SKM-1 (cell line): ENCODE data around the gene SMDT1.
A peak's percentile ranks its signal among the peaks of the same experiment; 100 is the strongest.

Source experiments
- DNase-seq: peaks from one replicate; lab custom pipeline; 2025; ENCODE audit not compliant: unreplicated experiment; lab: John Stamatoyannopoulos, UW

Gene SMDT1, protein sequence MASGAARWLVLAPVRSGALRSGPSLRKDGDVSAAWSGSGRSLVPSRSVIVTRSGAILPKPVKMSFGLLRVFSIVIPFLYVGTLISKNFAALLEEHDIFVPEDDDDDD

DNA sequence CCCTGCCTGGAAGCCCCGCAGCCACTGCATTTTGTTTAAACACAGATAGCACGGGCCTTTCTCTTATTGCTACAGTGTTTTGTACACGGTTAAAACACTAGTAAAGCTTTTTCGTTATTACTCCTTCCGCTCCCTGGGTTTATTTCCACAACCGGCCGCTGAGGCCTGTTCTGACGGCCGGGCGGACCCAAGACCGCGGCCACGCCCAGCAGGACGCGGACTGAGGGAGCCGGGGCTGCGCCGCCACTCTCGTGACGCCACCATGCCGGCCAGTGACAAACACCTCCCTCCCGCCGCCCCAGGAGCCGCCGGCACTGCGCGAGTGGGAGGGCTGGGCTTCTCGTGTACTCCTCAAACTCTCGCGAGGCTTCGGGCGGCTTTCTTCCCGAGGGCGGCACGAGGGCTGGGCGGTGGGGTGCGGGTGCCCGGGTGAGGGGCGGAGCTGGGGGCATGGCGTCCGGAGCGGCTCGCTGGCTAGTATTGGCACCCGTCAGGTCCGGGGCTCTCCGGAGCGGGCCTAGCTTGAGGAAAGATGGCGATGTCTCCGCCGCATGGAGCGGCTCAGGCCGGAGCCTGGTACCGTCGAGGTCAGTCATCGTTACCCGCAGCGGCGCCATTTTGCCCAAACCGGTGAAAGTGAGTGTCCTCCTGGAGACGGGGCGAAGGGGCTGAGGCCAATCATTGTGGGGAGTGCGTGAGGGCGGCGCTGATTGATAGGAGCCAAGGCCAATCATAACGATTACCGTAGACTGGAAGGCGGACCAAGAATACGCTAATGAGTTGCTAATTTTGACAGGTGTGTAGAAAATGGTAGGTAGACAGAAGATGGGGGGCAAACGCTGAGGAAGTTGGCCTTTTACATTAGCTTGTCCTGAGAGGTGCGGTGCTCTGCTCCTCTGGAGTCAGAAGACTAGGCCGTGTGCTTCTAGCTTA, at the start of gene SMDT1:
Gene SMDT1, plus strand, starts transcription at position 382 of the 933 bp plus-strand sequence. Its CDS starts 69 bp downstream, at position 451.
- DNase-seq = peak; percentile 93

DNA sequence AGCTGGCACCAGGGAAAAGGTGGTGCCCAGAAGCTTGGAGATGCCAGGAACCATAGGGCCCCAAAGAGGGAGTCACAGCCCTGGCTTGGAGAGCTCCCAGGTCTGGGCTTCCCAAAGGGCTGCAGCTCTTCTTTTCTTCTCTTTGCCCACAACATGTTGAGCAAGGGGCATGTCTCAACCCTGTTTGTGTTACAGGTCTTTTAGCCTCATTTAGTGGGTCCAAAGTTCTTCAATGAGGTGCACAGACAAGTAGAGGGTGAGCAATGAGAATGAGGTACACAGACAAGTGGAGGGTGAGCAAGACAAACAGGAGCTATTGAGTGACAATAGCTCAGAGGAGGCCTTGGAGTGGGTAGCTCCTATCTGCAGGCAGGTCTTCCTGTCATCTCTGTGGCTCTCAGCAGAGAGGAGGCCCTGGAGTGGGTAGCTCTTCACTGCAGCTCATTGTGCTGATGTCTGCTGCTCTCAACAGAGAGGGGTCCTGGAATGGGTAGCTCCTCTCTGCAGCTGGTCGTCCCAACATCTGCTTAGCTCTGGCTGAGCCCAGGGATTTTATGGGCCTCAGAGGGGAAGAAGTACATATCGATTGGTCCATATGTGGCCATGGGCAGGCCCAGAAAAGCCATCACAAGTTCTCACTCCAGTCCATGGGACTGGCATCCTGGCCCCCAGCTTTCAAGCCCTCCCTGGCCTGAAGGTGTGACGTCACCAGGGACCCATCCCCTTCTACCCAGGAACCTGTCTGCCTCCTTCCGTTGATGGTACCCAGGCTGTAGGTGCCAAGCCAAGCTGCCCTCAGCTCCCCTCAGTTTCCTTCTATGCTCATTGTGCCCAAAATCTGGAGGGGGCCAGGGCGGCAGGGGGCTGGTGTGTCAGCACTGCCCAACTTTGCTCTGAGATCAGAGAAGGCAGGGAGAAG, 46.0 kb upstream of the SMDT1 start:
- no peak for DNase-seq

DNA sequence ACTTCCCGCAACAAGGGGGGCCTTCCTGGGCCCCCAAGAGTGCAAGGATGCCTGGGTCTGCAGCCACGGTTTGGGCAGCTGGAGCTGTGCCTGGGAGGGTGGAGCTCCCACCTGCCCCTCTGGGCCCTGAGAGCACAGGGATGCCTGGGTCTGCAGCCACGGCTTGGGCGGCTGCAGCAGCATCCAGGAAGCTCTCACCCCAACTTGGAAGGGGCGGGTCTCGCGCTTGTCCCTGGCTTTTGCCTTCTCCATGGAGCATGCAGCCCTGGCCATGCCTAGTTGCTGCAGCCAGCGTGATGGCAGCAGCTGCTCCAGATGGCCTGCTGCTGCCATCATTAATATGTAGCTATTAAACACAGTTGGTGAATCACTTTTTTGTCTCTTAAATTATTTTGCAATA, 44.2 kb upstream of the SMDT1 start:
- DNase-seq = no peak

DNA sequence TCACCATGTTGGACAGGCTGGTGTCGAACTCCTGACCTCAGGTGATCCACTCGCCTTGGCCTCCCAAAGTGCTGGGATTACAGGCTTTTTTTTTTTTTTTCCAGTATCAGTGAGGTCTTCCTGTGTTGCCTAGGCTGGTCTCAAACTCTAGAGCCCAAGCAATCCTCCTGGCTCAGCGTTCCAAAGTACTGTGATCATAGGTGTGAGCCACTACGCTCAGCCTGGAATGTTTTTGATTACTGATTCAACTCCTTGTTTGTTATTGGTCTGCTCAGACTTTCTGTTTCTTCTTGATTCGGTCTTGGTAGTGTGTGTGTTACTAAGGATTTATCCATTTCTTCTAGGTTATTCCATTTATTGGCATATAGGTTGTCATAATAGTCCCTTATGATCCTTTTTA, 40.2 kb upstream of the SMDT1 start:
- no peak for DNase-seq

DNA sequence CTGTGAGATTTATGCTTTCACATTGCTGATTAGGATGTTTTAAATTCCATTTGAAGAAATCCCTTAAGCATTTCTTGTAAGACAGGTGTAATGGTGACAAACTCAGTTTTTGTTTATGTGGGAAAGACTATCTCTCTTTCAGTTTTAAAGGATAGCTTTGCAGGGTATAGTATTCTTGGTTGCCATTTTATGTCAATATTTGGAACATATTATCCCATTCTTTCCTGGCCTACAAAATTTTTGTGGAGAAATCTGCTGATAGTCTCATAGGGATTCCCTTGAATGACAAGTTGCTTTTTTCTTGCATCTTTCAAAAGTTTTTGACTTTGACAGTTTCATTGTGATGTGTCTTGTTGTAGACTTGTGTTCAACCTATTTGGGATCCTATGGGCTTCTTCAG, 37.7 kb upstream of the SMDT1 start:
- no peak for DNase-seq

DNA sequence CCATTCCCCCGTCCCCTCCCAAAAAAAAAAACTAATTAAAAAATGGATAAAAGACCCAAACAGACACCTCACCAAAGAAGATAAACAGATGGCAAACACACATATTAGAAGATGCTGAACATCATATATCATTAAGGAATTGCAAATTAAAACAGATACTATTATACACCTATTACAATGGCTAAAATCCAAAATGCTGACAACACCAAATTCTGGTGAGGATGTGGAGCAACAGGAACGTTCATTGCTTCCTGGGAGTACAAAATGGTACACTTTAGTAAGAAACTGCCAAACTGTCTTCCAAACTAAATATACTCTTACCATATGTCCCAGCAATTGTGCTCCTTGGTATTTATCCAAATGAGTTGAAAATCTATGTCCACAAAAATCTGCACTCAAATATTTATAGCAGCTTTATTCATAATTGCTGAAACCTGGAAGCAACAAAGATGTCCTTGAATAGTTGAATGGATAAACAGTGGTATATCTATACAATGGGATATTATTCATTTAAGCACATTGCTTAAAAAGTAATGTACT, 28.8 kb upstream of the SMDT1 start:
- no peak for DNase-seq

DNA sequence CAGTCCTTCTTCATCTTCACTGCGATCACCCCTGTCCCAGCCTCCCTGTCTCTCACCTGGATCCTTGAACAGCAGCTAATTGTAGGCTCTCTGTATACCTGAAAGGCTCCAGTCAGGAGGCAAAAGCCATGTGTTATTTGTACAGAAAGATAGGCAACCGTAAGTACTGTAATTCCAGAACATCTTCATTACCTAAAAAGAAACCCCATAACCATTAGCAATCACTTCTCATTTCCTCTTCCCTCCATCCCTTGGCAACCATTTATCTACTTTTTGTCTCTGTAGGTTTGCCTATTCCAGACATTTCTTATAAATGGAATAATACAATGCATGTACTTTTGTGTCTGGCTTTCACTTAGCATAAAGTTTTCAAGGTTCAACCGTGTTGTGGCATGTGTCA, 26.7 kb upstream of the SMDT1 start:
- DNase-seq = no peak

DNA sequence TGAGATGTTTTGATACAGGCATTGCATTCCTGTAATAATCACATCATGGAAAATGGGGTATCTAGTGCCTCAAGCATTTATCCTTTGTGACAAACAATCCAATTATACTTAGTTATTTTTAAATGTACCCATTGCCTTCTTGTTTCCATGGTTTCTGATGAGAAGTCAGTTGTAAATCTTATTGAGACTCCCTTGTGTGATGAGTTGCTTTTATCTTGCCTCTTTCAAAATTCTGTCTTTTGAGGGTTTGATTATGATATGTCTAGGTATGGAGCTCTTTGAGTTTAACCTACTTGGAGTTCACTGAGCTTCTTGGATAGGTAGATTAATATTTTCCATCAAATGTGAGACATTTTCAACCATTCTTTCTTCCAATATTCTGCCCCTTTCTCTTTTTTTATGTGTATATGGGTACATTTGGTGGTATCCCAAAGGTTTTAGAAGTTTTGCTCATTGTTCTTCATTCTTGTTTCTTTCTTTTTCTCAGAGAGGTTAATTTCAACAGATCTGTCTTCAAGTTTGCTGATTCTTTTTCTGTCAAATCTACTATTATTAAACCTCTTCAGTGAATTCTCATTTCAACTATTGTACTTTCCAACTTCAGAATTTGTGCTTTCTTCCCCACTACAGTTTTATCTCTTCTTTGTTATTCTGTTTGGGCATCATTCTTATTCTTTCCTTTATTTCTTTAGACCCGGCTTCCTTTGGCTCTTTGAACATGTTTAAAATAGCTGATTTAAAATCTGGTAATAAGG, 22.6 kb upstream of the SMDT1 start:
- DNase-seq = no peak

DNA sequence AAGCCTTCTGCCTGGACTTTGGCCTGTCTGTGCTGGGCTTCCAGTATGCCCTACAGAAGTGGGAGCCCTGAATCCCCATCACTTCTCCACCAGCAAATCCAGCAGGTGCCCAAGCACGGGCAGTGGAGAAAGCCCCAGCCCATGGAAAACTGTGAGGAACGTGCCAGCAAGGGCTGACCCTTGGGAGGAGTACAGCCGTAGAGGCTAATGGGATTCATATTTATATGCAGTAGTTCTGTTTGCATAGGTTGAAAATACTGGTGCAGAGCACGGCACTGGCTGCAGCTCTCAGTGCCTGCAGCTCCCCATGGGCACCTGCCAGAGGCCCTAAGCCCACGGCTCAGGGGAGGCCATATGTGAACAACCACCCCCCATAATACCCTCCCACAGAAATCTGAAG, 19.0 kb upstream of the SMDT1 start:
- no peak for DNase-seq

DNA sequence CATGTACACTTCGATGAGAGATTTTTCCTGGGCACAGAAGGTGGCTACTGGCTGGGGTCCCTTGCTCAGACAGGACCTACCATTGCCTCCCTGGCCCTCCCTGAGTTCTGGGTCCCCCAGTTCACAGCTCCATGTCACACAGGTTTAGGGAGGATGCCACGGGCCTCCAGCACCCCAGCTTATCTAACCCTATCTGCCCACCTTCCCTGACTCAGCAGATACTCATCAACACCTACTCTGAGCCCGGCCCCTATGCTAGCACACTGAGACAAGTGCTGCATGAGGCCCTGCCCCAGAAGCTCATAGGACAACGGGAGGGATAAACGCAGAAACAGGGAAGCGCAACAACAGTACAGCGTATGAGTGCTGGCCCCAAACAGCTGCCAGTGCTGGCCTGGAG, 18.5 kb upstream of the SMDT1 start:
- DNase-seq = no peak

DNA sequence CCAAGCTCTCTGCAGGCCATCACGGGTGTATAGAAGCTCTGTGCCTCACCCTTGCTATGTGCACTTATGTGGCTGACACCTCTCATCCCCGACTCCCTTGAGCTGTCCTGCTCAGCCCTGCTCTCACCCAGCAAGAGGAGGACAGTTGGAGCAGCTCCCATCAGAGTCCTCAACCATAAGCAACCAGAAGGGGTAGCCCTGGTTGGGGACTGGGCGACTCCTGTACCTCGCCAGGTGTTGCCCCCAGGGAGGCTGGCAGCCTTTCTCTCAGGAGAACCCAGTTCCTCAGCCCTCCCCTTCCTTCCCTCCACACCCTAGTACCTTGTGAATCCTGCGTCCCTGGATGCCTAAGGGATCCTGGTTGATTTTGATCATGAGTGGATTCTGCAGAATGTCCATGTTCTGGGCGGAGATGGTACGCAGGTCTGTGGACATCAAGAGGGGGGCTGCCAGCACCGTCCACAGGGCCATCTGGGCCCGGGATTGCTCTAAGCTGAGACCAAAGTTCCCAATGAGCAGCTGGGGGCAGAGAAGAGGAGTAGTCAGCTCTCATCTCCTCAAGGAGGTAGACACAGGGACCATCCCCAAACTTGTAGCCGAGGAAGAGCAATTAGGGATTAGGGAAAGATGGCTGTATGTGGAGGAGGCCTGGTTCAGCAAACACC, 16.9 kb upstream of the SMDT1 start:
- DNase-seq = no peak

DNA sequence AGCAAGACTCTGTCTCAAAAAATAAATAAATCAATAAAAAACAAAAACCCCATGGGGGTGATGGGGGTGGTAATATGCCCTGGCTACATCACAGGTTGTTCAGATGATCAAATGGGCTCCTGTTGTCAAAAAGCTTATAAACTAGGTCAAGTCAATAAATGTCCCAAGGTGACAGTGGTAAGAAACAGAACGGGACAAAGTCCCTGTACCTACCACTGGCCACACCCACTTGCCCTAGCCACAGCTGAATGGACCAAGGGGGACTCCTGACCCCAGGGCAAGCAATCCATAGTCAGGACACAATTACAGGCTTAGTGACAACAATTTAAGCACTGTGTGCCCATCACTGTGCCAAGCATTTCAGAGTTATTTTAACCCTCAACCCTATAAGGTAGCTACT, 14.9 kb upstream of the SMDT1 start:
- DNase-seq = no peak

DNA sequence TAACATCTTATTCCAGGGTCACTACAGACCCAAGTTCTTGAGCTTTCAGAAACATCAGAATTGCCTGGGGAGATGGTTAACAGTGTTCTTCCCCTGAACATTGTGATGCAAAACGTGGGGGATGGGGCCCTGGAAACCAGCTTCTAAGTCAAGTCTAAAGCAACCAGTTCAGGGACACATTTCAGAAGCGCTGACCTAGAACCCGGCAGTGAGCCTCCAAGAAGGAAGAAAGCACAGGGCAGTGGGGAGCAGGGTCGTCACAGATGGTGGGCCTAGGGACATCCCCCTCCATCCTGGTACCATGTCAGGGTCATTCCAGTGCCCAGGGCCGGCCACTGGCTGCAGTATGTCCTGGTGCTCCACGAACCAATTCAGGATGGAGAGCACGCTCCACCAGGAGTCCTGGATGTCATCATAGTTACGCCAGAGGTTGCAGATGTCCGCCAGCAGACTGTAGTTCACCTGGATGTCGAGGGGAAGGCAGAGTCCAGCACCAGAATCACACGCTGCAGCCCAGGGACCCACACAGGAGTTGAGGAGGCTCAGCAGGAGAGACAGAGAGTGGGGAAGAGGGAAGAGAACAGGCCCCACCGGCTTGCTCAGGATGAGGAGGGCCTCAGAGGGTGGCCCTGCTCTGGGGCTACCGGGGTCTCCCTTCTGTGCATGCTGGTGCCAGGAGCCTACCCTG, 13.9 kb upstream of the SMDT1 start:
- DNase-seq = no peak

DNA sequence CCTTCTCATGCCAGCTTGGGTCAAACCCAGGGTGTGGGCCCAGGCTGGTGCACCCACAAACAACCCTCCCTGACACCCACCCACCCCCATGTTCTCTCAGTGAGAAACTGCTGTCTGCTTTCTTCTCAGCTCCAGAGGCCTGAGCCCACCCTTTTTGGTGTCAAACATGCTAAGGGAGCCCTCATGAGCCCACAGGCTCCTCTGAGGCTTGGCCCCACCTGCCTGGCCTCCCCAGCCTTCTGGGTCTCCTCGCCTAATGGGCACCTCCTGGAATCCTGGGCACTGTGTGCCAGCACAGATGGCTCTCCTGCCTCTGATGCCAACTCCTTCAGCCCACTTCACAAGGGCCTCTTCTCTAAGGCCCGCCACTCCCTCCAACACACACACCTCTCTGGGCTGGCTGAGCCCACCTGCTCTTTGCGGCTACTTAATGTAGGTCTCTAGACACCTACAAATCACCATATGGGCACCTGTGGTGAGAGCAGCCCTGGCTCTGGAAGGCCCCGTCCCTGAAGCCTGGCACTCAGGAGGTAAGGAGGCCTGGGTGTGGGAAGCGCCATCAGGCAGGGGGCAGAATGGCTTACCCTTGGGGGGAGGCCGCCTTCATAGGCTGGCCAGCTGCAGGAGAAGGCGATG, 13.3 kb upstream of the SMDT1 start:
- DNase-seq = no peak

DNA sequence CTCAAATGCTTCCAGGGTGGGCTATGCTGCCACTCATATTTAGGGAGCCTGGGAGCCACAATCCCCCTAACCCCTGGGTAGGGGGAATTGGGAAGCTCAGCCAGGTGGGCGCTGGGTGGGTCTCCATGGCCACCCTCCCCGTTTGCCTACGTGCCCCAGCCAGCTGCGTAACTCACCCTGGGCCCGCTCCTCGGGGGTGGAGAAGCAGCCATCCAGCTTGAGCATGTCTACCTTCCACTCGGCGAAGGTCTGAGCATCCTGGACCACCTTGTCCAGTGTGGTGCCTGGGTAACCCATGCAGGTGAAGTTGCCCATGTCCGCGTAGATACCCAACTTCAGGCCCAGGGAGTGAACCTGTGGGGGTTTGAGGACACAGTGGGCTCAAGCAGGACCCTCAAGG, 12.6 kb upstream of the SMDT1 start:
- DNase-seq = no peak

DNA sequence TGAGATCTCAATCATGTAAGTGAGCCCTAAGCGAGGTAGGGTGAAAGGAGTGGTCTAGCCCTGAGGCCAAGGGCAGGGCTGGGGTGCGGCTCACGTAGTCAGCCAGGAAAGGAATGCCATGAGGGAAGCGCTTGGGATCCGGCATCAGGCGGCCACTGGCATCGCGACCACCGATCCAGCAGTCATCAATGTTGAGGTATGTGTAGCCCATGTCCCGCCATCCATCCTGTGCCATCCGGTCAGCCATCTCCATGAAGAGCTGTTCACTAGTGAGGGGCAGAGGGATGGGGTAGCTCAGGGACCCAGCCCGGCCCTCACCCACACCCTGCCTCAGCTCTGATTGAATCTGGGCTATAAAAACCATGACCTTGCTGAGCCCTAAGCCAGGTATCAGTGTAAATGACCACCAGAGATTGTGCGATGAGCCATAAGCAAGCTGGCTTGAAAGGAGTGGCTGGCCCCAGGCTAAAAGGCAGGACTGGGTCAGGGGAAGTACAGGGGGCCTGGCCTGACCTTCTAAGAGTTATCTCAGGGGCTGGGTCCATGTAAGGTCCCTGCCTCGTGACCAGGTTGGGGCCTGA, 11.7 kb upstream of the SMDT1 start:
- DNase-seq = no peak

DNA sequence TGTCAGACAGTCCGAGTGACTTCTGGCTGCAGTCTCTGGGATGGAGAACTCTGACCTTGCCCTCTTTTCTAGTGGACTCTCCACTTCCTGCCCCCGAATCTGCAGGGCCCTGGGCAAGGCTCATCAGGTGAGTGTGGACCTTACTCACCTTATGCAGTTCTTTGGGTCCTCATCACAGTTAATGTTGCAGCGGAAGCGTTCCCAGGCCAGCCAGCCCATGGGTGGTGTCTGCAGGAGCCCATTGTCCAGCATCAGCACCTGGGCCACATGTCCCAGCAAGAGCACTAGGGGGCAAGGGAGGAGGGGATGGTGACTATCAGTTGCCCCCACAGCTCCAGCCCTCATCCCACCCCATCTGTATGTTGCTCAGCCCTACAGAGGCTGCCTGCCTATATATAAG, 11.2 kb upstream of the SMDT1 start:
- DNase-seq = no peak

DNA sequence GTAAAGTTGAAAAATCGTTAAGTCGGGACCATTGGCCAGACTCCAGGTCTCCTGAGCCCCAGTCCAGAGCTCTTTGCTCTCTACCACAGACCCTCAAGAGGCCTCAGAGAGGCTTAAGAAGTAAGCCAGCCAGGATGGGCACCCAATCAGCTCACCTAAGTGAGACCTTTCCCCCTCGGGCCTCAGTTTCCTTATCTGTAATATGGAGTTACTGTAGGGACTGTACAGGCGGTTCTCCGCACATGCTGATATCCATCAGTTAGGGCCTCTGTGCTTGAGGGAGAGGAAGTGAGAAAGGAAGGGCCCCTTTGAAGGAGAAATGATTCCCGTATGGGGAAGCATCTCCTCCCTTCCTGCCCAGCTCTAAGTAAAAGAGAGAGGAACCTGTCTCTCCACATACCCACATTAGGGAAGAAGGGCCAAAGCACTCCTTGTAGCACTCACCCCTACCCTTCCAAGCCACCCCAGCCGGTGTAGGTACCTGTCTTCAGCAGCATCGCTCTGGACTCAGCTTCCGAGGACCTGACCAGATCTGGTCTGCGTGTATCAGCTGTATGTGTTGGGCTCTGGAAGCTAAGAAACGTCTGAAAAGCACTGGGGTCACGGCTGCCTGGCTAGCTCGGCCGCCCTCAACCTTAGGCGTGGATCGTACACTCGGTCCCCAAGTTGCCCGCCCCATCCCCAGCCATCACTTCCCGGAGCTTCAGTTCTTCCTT, 9.5 kb upstream of the SMDT1 start:
- peak; percentile 52 for DNase-seq
